ENCODE results near the gene JMY. TPM values are rescaled to one million over a fixed set of nuclear protein-coding genes. Genes with fewer than 3 reads are reported as not detected.

The JMY gene
- total and polyA plus RNA-seq, 4 donors = 14.3 to 39.4 (median 21.7) TPM

DNA sequence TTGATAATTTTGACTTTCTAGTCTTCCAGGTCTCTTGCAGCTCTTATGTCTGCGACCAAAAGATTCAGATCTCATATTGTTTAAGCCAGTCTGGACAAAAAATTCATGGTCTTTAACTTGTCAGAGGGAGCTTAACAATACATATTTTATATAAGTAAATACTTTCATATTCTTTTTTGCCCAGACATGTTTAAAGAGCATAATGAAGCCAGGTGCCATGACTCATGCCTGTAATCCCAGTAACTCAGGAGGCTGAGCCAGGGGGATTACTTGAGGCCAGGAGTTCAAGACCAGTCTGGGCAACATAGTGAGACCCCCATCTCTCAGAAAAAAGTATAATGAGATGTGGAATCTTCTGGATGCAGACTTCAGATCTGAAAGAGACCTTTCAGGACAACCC, 69.8 kb downstream of the JMY start:
- no CpG with 5 or more reads among the region's 1 CpG for WGBS (ENCODE audit: insufficient coverage)
- H3K4me1 ChIP-seq (ENCODE audit: control insufficient read depth, insufficient read depth, low read length) = no peaks in the 10 kb centered on the region
- DNase-seq (ENCODE audit: low read depth in 4 of 6, low spot score in 6 of 6) = no peak

DNA sequence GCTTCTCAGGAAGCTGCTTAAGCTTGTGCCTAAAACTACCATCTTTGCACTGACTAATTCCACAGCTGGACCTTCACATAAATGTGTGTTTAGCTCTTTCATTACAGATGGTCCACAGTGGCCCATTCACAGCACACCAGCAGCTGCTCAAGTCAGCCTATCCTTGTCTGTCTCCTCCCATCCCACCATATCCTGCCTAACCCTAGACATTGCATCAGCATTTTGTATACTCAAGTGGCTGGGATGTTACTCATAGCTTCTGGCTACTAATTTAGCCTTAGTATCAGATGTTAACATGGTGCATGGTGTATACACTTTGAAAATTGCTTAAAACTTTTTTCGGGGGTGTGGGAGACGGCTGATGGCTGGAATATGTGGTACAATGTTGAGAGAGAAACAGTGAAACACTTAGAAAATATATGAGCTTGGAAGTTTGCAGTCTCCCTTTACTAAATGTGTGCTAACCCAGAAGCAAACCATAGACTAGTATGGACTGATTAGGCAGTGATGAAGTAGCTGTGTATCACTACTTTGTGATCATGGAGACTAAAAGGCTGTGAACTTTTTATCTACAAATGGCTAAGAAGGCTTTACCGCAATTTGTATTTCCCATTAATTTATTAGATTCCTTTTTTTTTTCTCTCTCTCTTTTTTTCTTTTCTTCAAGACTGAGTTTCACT, 83.1 kb downstream of the JMY start:
- Histone ChIP-seq H3K27ac (ENCODE audit: low read depth, low read length) (no peak overlapping the region), H3K9me3 (ENCODE audit: control insufficient read depth, insufficient read depth, low read length) (no peaks in the 10 kb centered on the region), H3K27me3 (ENCODE audit: control insufficient read depth, insufficient read depth, low read length) (no peaks in the 10 kb centered on the region), H3K36me3 (ENCODE audit: control insufficient read depth, insufficient read depth, low read length) (peaks cover 14% of the 10 kb centered on the region), H3K4me1 (ENCODE audit: control insufficient read depth, insufficient read depth, low read length) (no peaks in the 10 kb centered on the region), H3K4me3 (ENCODE audit: low read depth, low read length) (no peak overlapping the region)
- WGBS (ENCODE audit: insufficient coverage) = 100% methylated on average over 1 of the region's 3 CpGs
- DNase-seq (ENCODE audit: low read depth in 4 of 6, low spot score in 6 of 6) = peak in 2 of 6 donors; percentile 13 to 17

More for the DNA sequence above, 69.8 kb downstream of the JMY start:
- H3K27me3 ChIP-seq (ENCODE audit: control insufficient read depth, insufficient read depth, low read length) = no peaks in the 10 kb centered on the region
- H3K4me3 ChIP-seq (ENCODE audit: low read depth, low read length) = no peak overlapping the region
- no peaks in the 10 kb centered on the region for H3K9me3 ChIP-seq (ENCODE audit: control insufficient read depth, insufficient read depth, low read length)
- peaks cover 6% of the 10 kb centered on the region for H3K36me3 ChIP-seq (ENCODE audit: control insufficient read depth, insufficient read depth, low read length)
- no peak overlapping the region for H3K27ac ChIP-seq (ENCODE audit: low read depth, low read length)

DNA sequence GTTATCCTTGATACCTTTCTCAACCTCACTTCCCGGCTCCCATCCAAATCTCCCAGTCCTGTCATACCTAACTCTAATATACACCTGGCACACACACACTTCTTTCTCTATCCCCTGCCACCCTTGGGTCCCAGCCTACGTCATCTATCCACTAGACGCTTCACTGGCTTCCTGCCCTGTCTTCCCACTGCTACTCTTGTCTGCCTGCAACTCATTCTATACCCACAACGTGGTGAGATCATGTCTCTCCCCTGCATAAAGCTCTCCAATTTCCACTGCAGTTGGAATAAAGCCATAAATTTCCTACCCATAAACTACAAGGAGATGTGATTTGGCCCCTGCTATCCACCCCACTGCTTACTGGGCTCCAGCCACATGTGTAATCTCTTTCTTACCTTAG, 93.5 kb downstream of the JMY start:
- Histone ChIP-seq H3K36me3 (ENCODE audit: control insufficient read depth, insufficient read depth, low read length) (no peaks in the 10 kb centered on the region), H3K4me1 (ENCODE audit: control insufficient read depth, insufficient read depth, low read length) (no peaks in the 10 kb centered on the region), H3K27me3 (ENCODE audit: control insufficient read depth, insufficient read depth, low read length) (no peaks in the 10 kb centered on the region), H3K27ac (ENCODE audit: low read depth, low read length) (no peak overlapping the region), H3K4me3 (ENCODE audit: low read depth, low read length) (no peak overlapping the region), H3K9me3 (ENCODE audit: control insufficient read depth, insufficient read depth, low read length) (no peaks in the 10 kb centered on the region)
- no peak for DNase-seq (ENCODE audit: low read depth in 4 of 6, low spot score in 6 of 6)
- WGBS (ENCODE audit: insufficient coverage) = 86% methylated on average over 4 of the region's 4 CpGs

DNA sequence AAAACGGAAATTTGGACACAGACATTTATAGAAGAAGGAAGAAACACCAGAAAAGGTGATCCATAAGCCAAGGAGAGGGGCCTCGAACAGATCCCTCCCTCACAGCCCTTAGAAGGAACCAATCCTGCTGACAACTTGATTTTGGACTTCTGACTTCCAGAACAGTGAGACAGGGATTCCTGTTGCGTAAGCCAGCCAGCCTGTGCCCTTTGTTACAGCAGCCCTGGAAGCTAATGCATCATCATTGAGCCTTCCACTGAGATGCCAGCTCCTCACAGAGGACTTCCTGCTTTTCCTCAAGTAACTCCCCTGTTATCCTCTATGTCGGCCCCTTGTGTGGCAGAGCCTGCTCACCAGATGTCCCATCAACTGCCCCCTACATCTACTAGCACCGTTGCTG, 94.1 kb downstream of the JMY start:
- H3K27ac ChIP-seq (ENCODE audit: low read depth, low read length) = no peak overlapping the region
- WGBS (ENCODE audit: insufficient coverage) = 98% methylated on average over 3 of the region's 5 CpGs
- DNase-seq (ENCODE audit: low read depth in 4 of 6, low spot score in 6 of 6) = no peak
- no peaks in the 10 kb centered on the region for H3K36me3 ChIP-seq (ENCODE audit: control insufficient read depth, insufficient read depth, low read length)
- H3K4me1 ChIP-seq (ENCODE audit: control insufficient read depth, insufficient read depth, low read length) = no peaks in the 10 kb centered on the region
- no peaks in the 10 kb centered on the region for H3K9me3 ChIP-seq (ENCODE audit: control insufficient read depth, insufficient read depth, low read length)
- no peaks in the 10 kb centered on the region for H3K27me3 ChIP-seq (ENCODE audit: control insufficient read depth, insufficient read depth, low read length)
- H3K4me3 ChIP-seq (ENCODE audit: low read depth, low read length) = no peak overlapping the region

- no peak overlapping the region for H3K27ac ChIP-seq (ENCODE audit: low read depth, low read length)
- H3K9me3 ChIP-seq (ENCODE audit: control insufficient read depth, insufficient read depth, low read length) = no peaks in the 10 kb centered on the region
- WGBS (ENCODE audit: insufficient coverage) = 84% methylated on average over 5 of the region's 10 CpGs
- DNase-seq (ENCODE audit: low read depth in 4 of 6, low spot score in 6 of 6) = no peak
- H3K4me1 ChIP-seq (ENCODE audit: control insufficient read depth, insufficient read depth, low read length) = no peaks in the 10 kb centered on the region
- no peaks in the 10 kb centered on the region for H3K36me3 ChIP-seq (ENCODE audit: control insufficient read depth, insufficient read depth, low read length)
- no peaks in the 10 kb centered on the region for H3K27me3 ChIP-seq (ENCODE audit: control insufficient read depth, insufficient read depth, low read length)
- no peak overlapping the region for H3K4me3 ChIP-seq (ENCODE audit: low read depth, low read length)
Measured at GRCh38 chr5:79333852-79334557, 98.1 kb downstream of the JMY start.

DNA sequence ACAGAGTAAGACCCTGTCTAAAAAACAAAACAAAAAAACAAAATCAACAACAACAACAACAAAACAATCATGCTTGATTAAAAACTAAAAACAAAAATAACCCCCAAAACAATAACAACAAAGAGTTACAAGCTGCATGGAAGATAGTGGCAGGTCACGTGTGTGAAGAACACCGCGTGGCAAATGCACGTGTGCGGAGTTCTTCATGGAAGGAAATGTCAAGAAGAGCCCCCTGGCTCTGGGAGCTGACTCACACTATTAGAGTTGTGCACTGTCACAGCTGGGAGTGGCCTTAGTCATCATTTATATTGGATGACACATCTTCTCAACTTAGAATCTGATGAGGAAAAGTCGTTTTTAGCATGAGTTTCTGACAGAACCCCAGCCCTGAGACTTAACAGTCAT, 110.5 kb downstream of the JMY start:
- no peak for DNase-seq (ENCODE audit: low read depth in 4 of 6, low spot score in 6 of 6)
- no peak overlapping the region for H3K4me3 ChIP-seq (ENCODE audit: low read depth, low read length)
- 95% methylated on average over 6 of the region's 6 CpGs for WGBS (ENCODE audit: insufficient coverage)
- H3K27me3 ChIP-seq (ENCODE audit: control insufficient read depth, insufficient read depth, low read length) = no peaks in the 10 kb centered on the region
- no peaks in the 10 kb centered on the region for H3K4me1 ChIP-seq (ENCODE audit: control insufficient read depth, insufficient read depth, low read length)
- no peaks in the 10 kb centered on the region for H3K36me3 ChIP-seq (ENCODE audit: control insufficient read depth, insufficient read depth, low read length)
- no peaks in the 10 kb centered on the region for H3K9me3 ChIP-seq (ENCODE audit: control insufficient read depth, insufficient read depth, low read length)
- H3K27ac ChIP-seq (ENCODE audit: low read depth, low read length) = no peak overlapping the region

- H3K27ac ChIP-seq (ENCODE audit: low read depth, low read length) = no peak overlapping the region
- WGBS (ENCODE audit: insufficient coverage) = 87% methylated on average over 3 of the region's 10 CpGs
- DNase-seq (ENCODE audit: low read depth in 4 of 6, low spot score in 6 of 6) = no peak
Measured at GRCh38 chr5:79349047-79349446, 113.1 kb downstream of the JMY start.

DNA sequence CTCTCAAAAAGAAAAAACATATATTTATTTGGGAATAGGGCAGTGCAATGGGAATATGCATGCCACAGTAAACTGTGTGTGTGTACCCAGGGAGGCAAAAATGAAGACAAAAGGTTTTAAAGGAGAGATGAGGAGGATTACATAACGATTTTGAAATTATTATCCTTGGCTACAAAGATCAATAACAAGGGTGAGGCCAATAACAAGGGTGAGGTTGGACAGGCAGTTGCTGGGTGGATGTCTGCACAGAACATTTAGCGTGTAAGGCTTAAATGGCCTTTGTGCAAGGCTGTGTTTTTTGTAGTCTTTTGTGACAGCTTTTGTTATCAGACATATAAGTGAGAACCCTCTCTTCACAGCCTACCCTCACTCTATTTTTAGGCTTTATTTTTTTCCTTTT, 114.0 kb downstream of the JMY start:
- Histone ChIP-seq H3K27me3 (ENCODE audit: control insufficient read depth, insufficient read depth, low read length) (no peaks in the 10 kb centered on the region), H3K4me3 (ENCODE audit: low read depth, low read length) (no peak overlapping the region), H3K4me1 (ENCODE audit: control insufficient read depth, insufficient read depth, low read length) (no peaks in the 10 kb centered on the region), H3K36me3 (ENCODE audit: control insufficient read depth, insufficient read depth, low read length) (no peaks in the 10 kb centered on the region), H3K27ac (ENCODE audit: low read depth, low read length) (no peak overlapping the region), H3K9me3 (ENCODE audit: control insufficient read depth, insufficient read depth, low read length) (peaks cover 1% of the 10 kb centered on the region)
- WGBS (ENCODE audit: insufficient coverage) = no CpG with 5 or more reads among the region's 2 CpGs
- DNase-seq (ENCODE audit: low read depth in 4 of 6, low spot score in 6 of 6) = no peak

More at GRCh38 chr5:79349047-79349446, 113.1 kb downstream of the JMY start:
- Histone ChIP-seq H3K27me3 (ENCODE audit: control insufficient read depth, insufficient read depth, low read length) (no peaks in the 10 kb centered on the region), H3K36me3 (ENCODE audit: control insufficient read depth, insufficient read depth, low read length) (no peaks in the 10 kb centered on the region), H3K4me1 (ENCODE audit: control insufficient read depth, insufficient read depth, low read length) (no peaks in the 10 kb centered on the region), H3K9me3 (ENCODE audit: control insufficient read depth, insufficient read depth, low read length) (peaks cover 1% of the 10 kb centered on the region), H3K4me3 (ENCODE audit: low read depth, low read length) (no peak overlapping the region)

DNA sequence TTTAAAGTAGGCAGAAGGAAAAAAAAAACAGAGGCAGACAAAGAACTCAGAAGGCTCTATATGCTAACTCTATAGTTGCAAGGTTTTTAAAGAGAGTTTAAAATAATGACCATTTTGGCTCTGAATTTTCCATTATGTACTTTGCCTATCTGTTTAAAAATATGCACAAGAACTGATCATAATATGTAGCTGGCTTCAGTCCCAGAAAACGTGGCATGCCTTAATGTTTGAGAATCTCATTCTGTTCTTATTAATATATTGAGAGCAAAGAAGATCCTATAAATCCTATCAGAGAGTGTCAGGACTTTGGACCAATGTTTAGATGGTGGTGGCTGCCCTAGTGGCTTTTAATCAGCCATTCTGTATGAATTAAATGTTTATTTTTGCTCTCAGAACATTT, 121.5 kb downstream of the JMY start:
- H3K27ac ChIP-seq (ENCODE audit: low read depth, low read length) = no peak overlapping the region
- DNase-seq (ENCODE audit: low read depth in 4 of 6, low spot score in 6 of 6) = peak in 2 of 6 donors; percentile 41 to 54
- H3K4me3 ChIP-seq (ENCODE audit: low read depth, low read length) = no peak overlapping the region
- WGBS (ENCODE audit: insufficient coverage) = no CpG with 5 or more reads among the region's 1 CpG
- no peaks in the 10 kb centered on the region for H3K27me3 ChIP-seq (ENCODE audit: control insufficient read depth, insufficient read depth, low read length)
- H3K36me3 ChIP-seq (ENCODE audit: control insufficient read depth, insufficient read depth, low read length) = no peaks in the 10 kb centered on the region
- H3K9me3 ChIP-seq (ENCODE audit: control insufficient read depth, insufficient read depth, low read length) = peaks cover 1% of the 10 kb centered on the region
- no peaks in the 10 kb centered on the region for H3K4me1 ChIP-seq (ENCODE audit: control insufficient read depth, insufficient read depth, low read length)
